K562 (cell line): ENCODE data around the gene FOXD2. TPM values are rescaled to one million over a fixed set of nuclear protein-coding genes. Genes with fewer than 3 reads are reported as not detected.

ENCODE experiments used
- ATAC-seq: fragments of 200-7000 bp; cut with Tn5 transposase; 3 replicates; pipeline ENCODE4 v1.9.1; 2020; ENCODE audit warnings: moderate library complexity
- BruUV-seq: library from RNA; stranded (reverse); fragments of 400-500 nt; replicated peaks from 2 replicates; lab custom pipeline; 2021; lab: Mats Ljungman, UMichigan
- CTCF ChIA-PET: fragments of 300-600 bp; formaldehyde crosslinking; extraction: SDS; loops from one replicate; lab custom pipeline; 2021; ENCODE audit warnings: low intra/inter-chr PET ratio; lab: Yijun Ruan, JAX
- POLR2A ChIA-PET: fragments of 300-600, 350-650 bp; sonication (Branson Sonifier 250); formaldehyde crosslinking; extraction: SDS; loops from one replicate; lab custom pipeline; 2021; ENCODE audit warnings: antibody characterized with exemption, inconsistent platforms; lab: Yijun Ruan, JAX
- DNase-seq, 4 experiments: peaks; one replicate each; pipeline versions ENCODE4 v3.0.0 to v3.0.0-alpha.2; 2011 to 2018; ENCODE audit warnings: low spot score in 3 of 4, mixed read lengths in 3 of 4; ENCODE audit errors: extremely low read depth in 1 of 4
- FAIRE-seq: peaks from 2 replicates; lab custom pipeline; 2011; peaks lifted over from hg19 to GRCh38; lab: Jason Lieb, UNC
- H2AFZ ChIP-seq: 2 replicates; pipeline ENCODE4 v1.6.0; 2011; ENCODE audit warnings: low read depth, low read length, control low read depth, inconsistent platforms
- H3K27ac ChIP-seq: fragments of 200-600 bp; 3 replicates; pipeline ENCODE4 v1.8.0; 2011; ENCODE audit warnings: low read depth, mild to moderate bottlenecking, control low read depth, inconsistent platforms, low read length, moderate library complexity, mixed read lengths; ENCODE audit errors: extremely low read depth
- H3K27me3 ChIP-seq, 2 experiments: fragments of 300-600 bp in 1 of 2; 2 replicates in 1 of 2; 3 replicates in 1 of 2; pipeline versions ENCODE4 v1.6.0 to v1.8.0; 2011; ENCODE audit warnings: inconsistent platforms in 2 of 2, low read length in 2 of 2, mild to moderate bottlenecking in 1 of 2, mixed read lengths in 1 of 2, moderate library complexity in 1 of 2; ENCODE audit not compliant: control insufficient read depth in 2 of 2, insufficient read depth in 2 of 2
- H3K36me3 ChIP-seq: fragments of 300-600 bp; 3 replicates; pipeline ENCODE4 v1.8.0; 2011; ENCODE audit warnings: mild to moderate bottlenecking, low read length, inconsistent platforms; ENCODE audit not compliant: control insufficient read depth, insufficient read depth
- H3K4me1 ChIP-seq, 2 experiments: fragments of 200-600 bp in 1 of 2; replicated peaks in 1 of 2; 2 replicates in 1 of 2; 3 replicates in 1 of 2; pipeline versions ENCODE4 v1.5.1 to v1.8.0; 2011; ENCODE audit warnings: inconsistent platforms in 2 of 2, low read length in 2 of 2, mild to moderate bottlenecking in 1 of 2, mixed read lengths in 1 of 2, moderate library complexity in 1 of 2; ENCODE audit not compliant: control insufficient read depth in 2 of 2, insufficient read depth in 2 of 2
- H3K4me2 ChIP-seq: 2 replicates; pipeline ENCODE4 v1.6.1; 2011; ENCODE audit warnings: low read length, control low read depth, inconsistent platforms, mixed read lengths; ENCODE audit not compliant: insufficient read depth
- H3K4me3 ChIP-seq: fragments of 200-600 bp; sonication (generic), shearing (Covaris generic); 2 replicates; pipeline ENCODE4 v1.5.1; 2016; ENCODE audit warnings: control low read depth, inconsistent platforms
- H3K79me2 ChIP-seq: fragments of 200-600 bp; 3 replicates; pipeline ENCODE4 v1.8.0; 2011; ENCODE audit warnings: low read length, inconsistent platforms; ENCODE audit not compliant: control insufficient read depth, insufficient read depth
- H3K9ac ChIP-seq, 2 experiments: 2 replicates each; pipeline versions ENCODE4 v1.6.0 to v1.6.1; 2011; ENCODE audit warnings: low read depth in 2 of 2, low read length in 2 of 2, control low read depth in 1 of 2, inconsistent platforms in 1 of 2, mild to moderate bottlenecking in 1 of 2, mixed read lengths in 1 of 2; ENCODE audit not compliant: insufficient read depth in 1 of 2
- H3K9me1 ChIP-seq: one replicate; pipeline ENCODE4 v1.6.0; 2011; ENCODE audit warnings: inconsistent platforms, mild to moderate bottlenecking, low read length, moderate library complexity; ENCODE audit not compliant: control insufficient read depth, insufficient read depth
- H3K9me3 ChIP-seq: replicated peaks from 2 replicates; pipeline ENCODE4 v1.5.1; 2011; ENCODE audit warnings: low read depth, low read length, inconsistent platforms; ENCODE audit not compliant: control insufficient read depth, insufficient read depth
- H4K20me1 ChIP-seq: replicated peaks from 2 replicates; pipeline ENCODE4 v1.6.1; 2011; ENCODE audit warnings: low read length, inconsistent platforms, mixed read lengths; ENCODE audit not compliant: control insufficient read depth, insufficient read depth
- HOMEZ ChIP-seq: fragments of 250-450 bp; sonication (Bioruptor Pico); IDR thresholded peaks from 2 replicates; pipeline ENCODE4 v1.4.0; 2020; ENCODE audit warnings: mild to moderate bottlenecking, moderate library complexity
- JUN ChIP-seq, 2 experiments: sonication (generic) in 1 of 2; formaldehyde crosslinking in 1 of 2; IDR thresholded peaks; 2 replicates each; pipeline versions ENCODE4 v1.6.1 to v1.8.0; 2012 to 2022; ENCODE audit warnings: borderline replicate concordance in 2 of 2, mild to moderate bottlenecking in 2 of 2, improper control_type of control experiment in 1 of 2, low read depth in 1 of 2, low read length in 1 of 2, missing genetic modification reagents in 1 of 2
- KLF6 ChIP-seq: fragments of 250-450 bp; sonication (Bioruptor Pico); IDR thresholded peaks from 2 replicates; pipeline ENCODE4 v1.4.0; 2020; ENCODE audit warnings: mild to moderate bottlenecking, moderate library complexity, borderline replicate concordance
- ZNF175 ChIP-seq: fragments of 200-800 bp; sonication (Bioruptor generic); IDR thresholded peaks from 2 replicates; pipeline ENCODE4 v1.6.1; 2016; ENCODE audit warnings: low read depth, mild to moderate bottlenecking, missing genetic modification characterization, missing compliant biosample characterization
- WGBS: fragments of 100-300 bp; shearing (Covaris generic); methylation state at CpG from one replicate; pipeline ENCODE4 v1.1.6; 2016; ENCODE audit warnings: low coverage, mixed read lengths; ENCODE audit not compliant: insufficient coverage; ENCODE audit errors: missing lambda C conversion rate; 5-methylcytosine and 5-hydroxymethylcytosine counted together
- in situ Hi-C: fragments of 300-500 bp; cut with MboI; formaldehyde crosslinking; loops from 4 replicates; pipeline ENCODE4 v1.15.0; 2018; ENCODE audit warnings: inconsistent platforms, mixed read lengths
- intact Hi-C: fragments of 100-400 bp; cut with micrococcal nuclease; formaldehyde crosslinking; loops from 2 replicates; pipeline ENCODE4 v1.14.2; 2022
- polyA plus RNA-seq, 8 experiments: library from polyadenylated mRNA; depleted of rRNA in 4 of 8; stranded (reverse) in 5 of 8; unstranded in 3 of 8; fragments of >200 nt; fragmentation: Nextera tagmentation in 2 of 8; fragmentation: Illumina TruSeq in 1 of 8; extraction: Ambion mirVana in 2 of 8; extraction: Trizol in 1 of 8; gene quantifications; 2 replicates each; pipeline versions ENCODE4 v1.2.1 to v1.2.3, GENCODE V29; 2011 to 2014; ENCODE audit warnings: inconsistent platforms in 1 of 8, missing spikeins in 1 of 8
- total RNA-seq, 7 experiments: library from RNA; depleted of rRNA in 6 of 7; stranded (reverse); fragments of >200 nt in 6 of 7; fragmentation: Illumina TruSeq in 2 of 7; extraction: Trizol in 2 of 7; gene quantifications; 2 replicates each; pipeline versions ENCODE4 v1.2.1 to v1.2.3, GENCODE V29; 2011 to 2021; ENCODE audit warnings: low replicate concordance in 1 of 7

The FOXD2 gene
- total and polyA plus RNA-seq, 9 of the 15 experiments (the other 6 are each of a cell fraction or from before 2014, with no cell fraction given), result 0.06 to 1.2 (median 0.22) TPM

GRCh38 chr1:47439819-47440598 lies 2.2 kb downstream of the FOXD2 start (continued):
- TF ChIP-seq JUN (IDR thresholded peaks at IDR 0.05; ENCODE audit: borderline replicate concordance, low read depth, low read length) (no peak), JUN (CRISPR knock-in tag; IDR thresholded peaks at IDR 0.05; ENCODE audit: borderline replicate concordance) (no peak), ZNF175 (CRISPR knock-in tag) (no peak)

- BruUV-seq, result no TSS peak
- ChIA-PET POLR2A (interaction anchor here (0.6 to 2.1 kb wide), 7 partner anchors 9 to 286 kb away, joined by 3 to 11 read pairs (median 5); no protein-coding TSS in a partner anchor), CTCF (no interaction called here)
- in situ Hi-C loops, result no loop called here
- Histone ChIP-seq H3K36me3 (no peaks in the 10 kb centered on the region; the same call in 2 of the 3 replicates), H3K79me2 (0 out of 3 replicates have a peak, but pooled peaks cover 7% of the 10 kb centered on the region), H3K27ac (no peak overlapping the region), H4K20me1 (peaks cover 6% of the 10 kb centered on the region; the same call in 1 of the 2 replicates), H3K27me3 (peaks cover 48 to 55% of the 10 kb centered on the region in 2 experiments; a peak in 4 of 5 replicates), H3K4me1 (peaks cover 2 to 44% of the 10 kb centered on the region in 2 experiments; a peak in 3 of 5 replicates), H3K9ac (no peak overlapping the region), H3K4me3 (no peak overlapping the region), H2AFZ (no peak overlapping the region), H3K9me3 (no peaks in the 10 kb centered on the region), H3K4me2 (no peak overlapping the region), H3K9me1 (no peaks in the 10 kb centered on the region)
- intact Hi-C loops, result no loop called here
- no peak for TF ChIP-seq HOMEZ (CRISPR knock-in tag)
- no peak for TF ChIP-seq KLF6 (CRISPR knock-in tag)
- no peak for FAIRE-seq
- no peak for DNase-seq
- ATAC-seq, result no peak
- WGBS, result 5% methylated on average over 5 of the region's 5 CpGs
Measured at GRCh38 chr1:47440599-47441081, 2.8 kb downstream of the FOXD2 start.
